RCC 7860 (cell line): ENCODE measurements around the gene MTA2.
A peak's percentile ranks its signal among the peaks of the same experiment; 100 is the strongest.

Experiments used
- DNase-seq: peaks from one replicate; pipeline ENCODE4 v3.0.0-alpha.2; 2015; ENCODE audit warnings: low spot score
- FAIRE-seq: peaks from 2 replicates; lab custom pipeline; 2012; peaks lifted over from hg19 to GRCh38; lab: Jason Lieb, UNC

MTA2 gene

GRCh38 chr11:62613291-62613778 is 11.7 kb upstream of the MTA2 start:
- DNase-seq (no peak), FAIRE-seq (no peak)

DNA sequence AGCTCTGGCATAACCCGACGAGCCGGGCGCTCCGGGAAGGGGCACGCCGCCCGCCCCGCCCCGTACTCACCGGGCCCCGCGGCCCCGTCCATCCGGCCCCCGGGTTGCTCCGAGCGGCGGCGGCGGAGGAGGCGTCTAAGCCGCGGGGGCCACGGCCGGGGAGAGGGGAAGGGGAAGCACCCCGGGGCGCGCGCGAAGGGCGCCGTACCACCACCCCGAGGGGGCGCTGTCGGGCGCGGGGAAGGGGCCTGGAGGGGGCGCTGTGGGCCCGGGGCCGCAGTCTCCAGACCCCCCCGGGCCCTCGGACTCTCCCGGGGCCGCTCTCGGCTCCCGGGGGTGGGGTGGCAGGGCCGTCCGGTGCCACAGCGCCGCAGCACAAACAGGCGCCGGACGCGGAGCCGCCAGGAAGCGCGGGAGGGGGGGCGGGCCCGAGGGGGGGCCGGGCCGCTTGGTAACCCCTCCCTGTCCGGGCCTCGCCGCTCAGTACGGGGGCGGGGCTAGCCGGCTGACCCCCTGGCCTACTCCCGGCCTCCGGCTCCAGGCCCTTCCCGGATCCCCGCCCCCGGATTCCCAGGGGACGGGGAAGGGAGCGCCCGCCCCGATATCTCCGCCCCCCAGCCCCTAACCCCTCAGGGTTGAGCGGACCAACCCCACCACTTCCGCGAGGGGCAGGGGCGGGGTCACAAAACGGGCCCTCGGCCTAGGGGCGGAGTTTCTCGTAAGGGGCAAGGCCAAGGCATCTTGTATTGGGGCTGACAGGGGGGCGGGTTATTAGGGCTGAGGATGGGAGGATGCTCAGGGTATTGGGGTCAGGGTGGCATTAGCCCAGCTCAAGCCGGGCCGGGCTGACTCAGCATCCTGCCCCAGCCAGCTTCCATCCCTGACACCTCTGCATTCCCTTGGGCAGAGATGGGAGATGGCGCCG is 11.0 kb upstream of the MTA2 start, which contains the start of the genes EML3 and ROM1:
Gene EML3, minus strand, starts transcription at position 410 of the 925 bp plus-strand sequence. Its CDS starts 318 bp downstream, at position 92.
Gene ROM1, plus strand, starts transcription at position 892 of the 925 bp plus-strand sequence. Its CDS starts 25 bp downstream, at position 917.
- no peak for FAIRE-seq
- DNase-seq, result peak; percentile 61

- DNase-seq, result peak; percentile 14
- no peak for FAIRE-seq
Measured at GRCh38 chr11:62611705-62612365, 10.2 kb upstream of the MTA2 start.

- DNase-seq (no peak), FAIRE-seq (no peak)
Measured at GRCh38 chr11:62610814-62611704, 9.4 kb upstream of the MTA2 start.

DNA sequence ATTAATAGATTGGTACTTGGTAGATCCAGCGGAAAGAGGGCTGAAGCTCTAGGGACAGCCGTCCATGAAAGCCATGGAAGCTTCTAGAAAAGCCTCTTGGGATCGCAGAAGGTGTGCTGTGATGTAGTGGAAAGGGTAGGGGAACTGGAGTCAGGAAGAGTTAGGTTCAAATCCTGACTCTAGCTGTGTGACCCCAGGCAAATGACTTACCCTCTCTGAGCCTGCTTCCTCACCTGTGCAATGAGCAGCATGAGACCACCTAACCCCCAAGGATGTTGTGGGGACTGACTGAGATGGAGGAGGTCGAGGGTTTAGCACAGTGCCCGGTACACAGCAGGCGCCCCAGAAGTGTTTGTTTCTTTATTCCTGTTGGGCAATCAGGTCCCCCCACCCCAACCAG is 8.7 kb upstream of the MTA2 start:
- FAIRE-seq (no peak), DNase-seq (no peak)

DNA sequence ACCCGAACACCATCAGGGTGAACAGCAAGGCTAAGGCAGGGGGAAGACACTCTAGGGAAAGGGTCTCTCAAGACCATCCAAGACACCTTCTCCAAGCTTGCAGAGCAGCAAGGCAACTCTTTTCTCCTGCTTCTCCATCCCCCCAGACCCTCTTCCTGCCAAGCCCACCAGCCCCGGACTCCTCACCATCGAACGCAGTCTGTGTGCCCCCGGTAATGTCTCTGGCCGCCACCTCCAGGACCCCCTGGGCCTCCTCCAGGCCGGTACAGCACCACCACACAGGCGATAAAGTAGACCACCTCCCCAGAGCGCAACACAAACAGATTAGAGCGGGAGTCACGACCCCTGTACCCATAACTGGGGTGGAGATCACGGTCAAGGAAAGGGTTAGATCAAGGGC is 7.1 kb upstream of the MTA2 start:
- DNase-seq, result no peak
- no peak for FAIRE-seq

DNA sequence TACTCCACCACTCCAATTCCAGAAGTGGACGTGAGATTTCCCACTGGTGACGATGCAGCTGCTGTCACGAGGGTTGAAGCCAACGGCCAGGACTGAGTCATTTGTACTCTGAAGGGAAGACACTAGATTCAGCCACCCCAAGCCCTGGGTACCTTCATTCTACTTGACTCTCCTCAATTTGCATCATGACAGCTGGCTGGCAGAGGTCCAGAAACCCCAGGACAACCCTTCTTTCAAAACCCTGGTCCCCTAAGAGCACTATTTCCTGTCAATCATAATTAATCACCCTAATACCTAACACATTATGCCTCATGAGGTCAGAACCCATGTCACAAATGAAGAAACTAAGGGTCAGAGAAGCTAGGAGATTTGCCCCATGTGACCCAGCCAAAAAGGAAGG is 6.0 kb upstream of the MTA2 start:
- no peak for DNase-seq
- FAIRE-seq, result no peak

DNA sequence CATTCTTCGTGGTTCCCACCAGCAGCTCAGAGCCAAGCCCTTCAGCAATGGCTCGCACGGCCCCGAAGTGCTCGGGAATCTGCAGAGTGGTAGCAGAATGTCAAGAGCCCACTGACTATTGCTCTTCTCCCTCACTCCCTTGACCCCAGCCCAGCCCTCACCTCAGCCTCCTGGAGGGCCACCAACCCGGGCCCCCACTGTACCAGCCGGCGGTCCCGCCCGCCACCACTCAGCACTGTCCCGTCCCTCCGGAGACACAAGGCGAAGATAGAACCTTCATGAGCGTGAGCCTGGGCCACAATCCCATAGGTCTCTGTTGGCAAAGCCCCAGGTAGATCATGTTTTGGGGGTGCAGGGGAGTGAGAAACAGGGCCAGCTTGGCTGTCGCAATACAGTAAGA is 4.2 kb upstream of the MTA2 start:
- FAIRE-seq (no peak), DNase-seq (no peak)

DNA sequence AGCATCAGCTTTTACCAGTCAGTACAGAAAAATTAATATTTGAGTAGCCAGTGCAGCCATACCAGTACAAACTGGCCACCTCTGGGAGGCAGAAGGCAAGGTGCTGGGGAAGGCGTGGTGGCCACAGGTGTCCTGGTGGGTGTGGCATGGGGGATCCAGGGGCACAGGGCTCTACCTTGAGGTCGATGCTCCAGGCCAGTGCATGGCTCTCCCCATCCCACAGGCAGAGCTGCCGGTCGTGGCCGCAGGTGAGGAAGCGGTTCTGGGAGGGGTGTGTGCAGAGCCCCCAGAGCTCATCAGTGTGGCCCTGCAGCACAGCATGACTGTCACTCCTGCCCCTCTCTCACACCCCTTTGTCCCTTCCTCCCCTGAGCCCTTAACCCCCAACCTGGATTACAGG is 3.8 kb upstream of the MTA2 start:
- no peak for FAIRE-seq

GRCh38 chr11:62604460-62605120 is 2.9 kb upstream of the MTA2 start:
- no peak for FAIRE-seq

More for the DNA sequence above, 3.8 kb upstream of the MTA2 start:
- no peak for DNase-seq

DNA sequence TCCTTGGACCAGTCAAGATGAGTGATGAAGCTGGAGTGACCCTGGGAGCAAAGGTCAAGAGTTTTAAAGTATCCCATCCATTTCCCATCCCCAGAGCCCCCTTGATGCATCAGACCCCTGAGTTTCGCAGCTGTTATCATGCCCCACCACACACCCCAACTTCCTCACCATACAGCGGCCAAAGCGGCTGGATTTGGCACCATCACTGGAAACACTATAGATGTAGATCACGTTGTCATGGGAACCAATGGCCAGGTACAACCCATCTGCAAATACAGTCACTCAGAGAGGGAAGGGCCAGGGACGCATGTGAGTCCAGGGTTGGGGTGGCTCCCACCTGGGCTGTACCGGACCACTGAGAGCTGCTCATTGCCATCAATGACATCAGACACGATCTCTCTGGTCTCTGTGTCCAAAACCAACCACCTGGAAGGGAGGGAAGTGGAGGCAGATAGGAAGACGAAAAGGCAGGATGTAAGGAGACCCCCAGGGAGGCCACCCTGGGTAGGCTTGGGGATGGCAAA is 2.2 kb upstream of the MTA2 start:
- DNase-seq (no peak), FAIRE-seq (no peak)

More at GRCh38 chr11:62604460-62605120, 2.9 kb upstream of the MTA2 start:
- DNase-seq, result no peak

DNA sequence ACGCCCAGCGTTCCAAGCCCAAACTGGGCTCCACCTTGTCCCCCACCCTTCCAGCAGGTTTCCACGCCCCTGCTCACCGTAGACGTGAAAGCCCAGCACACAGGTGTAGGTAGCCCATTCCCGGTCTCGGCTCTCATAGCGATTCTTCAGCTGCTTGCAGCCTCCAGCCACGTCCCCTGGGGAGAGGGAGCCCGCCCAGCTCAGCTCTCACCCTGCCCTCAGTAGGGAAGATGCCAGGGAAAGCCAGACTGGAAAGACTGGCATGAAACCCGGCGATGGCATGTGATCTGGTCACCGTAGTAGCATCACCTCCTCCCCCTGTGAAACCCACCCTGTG is 1.4 kb upstream of the MTA2 start:
- FAIRE-seq (no peak), DNase-seq (no peak)

DNA sequence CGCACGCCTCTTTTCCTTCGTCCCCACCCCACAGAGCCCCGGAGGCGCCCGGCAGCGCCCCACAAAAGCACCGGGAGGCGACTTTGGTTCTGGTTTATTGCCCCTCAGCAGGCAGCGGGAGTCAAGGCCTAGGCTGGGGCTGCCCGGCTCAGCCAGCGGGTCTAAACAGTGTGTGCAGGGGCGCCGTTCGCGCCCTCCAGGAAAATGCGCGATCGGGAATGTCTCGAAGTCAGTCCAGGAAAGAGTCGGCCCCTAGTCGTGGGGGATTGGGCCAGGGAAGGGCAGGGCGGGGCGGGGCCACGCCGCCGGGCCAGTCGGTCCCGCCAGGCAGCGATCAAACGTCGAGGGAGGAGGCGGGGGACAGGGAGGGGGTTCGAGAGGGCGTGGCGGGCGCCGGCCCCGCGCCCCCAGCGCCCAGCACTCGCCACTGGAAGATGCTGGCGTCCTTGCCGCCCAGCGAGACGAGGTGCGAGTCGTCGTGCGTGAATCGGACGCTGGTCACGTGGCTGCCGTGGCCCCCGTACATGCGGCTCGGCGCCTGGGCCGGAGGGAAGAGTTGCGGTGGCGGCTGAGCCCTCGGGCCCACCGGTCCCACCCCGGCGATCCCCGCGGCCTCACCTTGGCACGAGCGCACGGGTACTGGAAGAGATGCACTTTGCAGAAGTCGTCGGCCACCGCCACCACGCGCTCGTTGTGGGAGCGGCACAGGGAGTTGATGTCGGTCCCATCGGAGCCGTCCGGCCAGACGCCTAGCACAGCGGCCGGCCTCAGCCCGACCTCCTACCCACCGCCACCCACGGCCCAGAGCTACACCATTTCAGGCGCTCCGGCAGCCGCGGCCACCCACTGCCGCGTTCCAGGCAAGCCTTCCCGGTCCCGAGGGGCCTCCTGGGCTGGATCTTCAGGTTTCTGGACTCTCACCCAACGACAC is 741 bp upstream of the MTA2 start:
- FAIRE-seq (no peak), DNase-seq (no peak)

DNA sequence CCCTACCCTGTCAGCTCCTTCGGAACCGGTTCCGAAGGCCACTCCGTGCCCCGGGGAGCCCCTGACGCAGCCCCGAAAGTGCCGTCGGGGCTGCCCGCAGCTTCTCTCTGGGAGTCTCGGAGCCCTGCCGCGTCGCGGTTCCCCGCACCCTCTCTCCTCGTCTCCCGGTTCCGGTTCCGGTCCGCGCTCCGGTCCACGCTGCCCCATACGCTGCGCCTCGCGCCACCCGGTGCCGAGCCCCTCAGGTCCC is 618 bp downstream of the MTA2 start:
- DNase-seq (no peak), FAIRE-seq (no peak)

DNA sequence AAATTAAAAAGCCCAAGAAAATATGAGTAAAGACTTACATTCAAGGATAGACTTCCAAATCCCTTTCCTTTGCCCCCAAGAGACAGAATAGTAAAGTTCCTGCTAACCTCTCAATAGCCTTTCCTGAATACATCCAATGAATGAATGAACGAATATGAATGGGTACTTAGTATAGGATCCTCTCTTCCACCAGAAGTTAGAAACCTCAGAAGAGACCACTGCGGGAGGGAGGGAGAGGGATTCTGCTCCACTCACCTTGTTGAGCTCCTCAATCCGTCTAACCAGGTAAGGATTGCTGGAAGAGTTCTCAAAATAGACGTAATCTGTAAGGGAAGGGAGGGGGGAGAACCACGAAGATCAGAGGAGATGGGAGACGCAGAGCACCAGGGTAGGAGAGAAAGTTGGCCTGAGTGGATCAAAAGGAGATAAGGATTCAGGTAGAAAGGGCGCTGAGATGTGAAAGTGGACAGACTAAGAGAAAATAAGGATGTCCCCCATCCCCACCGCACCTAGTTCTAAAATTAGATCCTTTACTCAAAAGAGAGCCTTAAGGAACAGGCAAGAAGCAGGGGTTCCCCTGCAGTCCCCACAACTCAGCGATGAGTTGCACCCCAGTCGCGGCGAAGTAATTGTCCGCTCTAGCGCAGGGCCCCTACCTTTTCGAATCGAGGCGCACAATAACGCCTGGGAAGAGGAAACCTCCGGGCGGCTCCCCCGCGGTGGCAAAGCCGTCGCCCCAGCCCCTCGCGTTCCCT is 1.1 kb downstream of the MTA2 start:
- FAIRE-seq (no peak), DNase-seq (no peak)

- FAIRE-seq, result no peak
- no peak for DNase-seq
Measured at GRCh38 chr11:62599901-62600300, 1.8 kb downstream of the MTA2 start.

DNA sequence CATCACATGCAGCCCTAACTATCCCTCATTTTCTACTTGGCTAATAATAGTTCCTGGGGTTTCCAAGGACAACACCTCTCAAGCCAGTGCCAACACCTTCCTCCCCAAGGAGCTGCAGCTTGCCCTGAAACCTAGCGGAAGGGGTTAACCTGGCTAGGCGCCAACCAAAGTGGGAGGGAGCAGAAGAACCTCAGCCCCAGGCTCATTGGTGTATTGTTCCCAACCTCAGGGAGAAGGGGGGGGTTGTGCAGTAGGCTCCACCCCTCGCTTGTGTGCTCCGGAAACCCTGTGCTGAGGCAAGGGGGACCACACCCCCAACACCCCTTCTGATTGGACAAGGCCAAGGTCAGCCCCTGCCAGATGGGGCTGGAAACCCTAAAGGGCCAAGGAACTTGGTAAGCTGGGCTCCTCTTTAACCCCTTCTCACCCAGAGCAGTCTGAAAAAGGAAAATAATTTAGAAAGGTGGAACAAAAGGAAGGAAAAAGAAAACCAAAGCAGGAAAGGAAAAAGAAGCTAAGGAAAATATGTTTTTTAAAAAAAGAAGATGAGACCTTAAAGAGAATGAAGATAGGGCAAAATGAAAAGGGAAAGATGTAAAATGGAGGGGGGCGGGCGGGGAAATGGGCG is 2.5 kb downstream of the MTA2 start:
- FAIRE-seq (peak; percentile 83), DNase-seq (peak; percentile 89)

- no peak for DNase-seq
- FAIRE-seq, result no peak
Measured at GRCh38 chr11:62595124-62595523, 6.5 kb downstream of the MTA2 start.
